ENCODE measurements around the gene PGM2.

Gene PGM2

DNA sequence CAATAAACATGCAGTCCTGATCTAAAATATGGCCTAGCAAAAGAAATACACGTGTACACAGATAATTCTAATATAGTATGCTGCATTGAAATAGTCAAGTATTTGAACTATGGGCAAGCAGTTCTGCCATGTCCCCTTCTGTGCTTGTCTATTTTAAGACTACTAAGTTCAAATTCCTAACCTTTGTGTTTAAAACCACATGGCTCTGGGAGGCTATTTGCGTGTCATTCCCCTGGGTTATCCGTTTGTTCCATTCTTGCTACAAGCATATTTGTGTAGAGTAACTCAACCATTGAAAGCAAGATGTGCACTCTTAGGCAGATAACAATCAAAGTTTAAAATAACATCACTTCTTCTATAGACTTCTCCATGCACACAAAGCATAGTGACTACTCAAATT lies 39.0 kb downstream of the PGM2 start:
- peak; percentile 54 for DNase-seq (ENCODE audit: low read depth, low spot score)
- in situ Hi-C loops (cut with HindIII; ENCODE audit: low sequenced_read_pairs): no loop called here
- TF ChIP-seq, protein P1, sequence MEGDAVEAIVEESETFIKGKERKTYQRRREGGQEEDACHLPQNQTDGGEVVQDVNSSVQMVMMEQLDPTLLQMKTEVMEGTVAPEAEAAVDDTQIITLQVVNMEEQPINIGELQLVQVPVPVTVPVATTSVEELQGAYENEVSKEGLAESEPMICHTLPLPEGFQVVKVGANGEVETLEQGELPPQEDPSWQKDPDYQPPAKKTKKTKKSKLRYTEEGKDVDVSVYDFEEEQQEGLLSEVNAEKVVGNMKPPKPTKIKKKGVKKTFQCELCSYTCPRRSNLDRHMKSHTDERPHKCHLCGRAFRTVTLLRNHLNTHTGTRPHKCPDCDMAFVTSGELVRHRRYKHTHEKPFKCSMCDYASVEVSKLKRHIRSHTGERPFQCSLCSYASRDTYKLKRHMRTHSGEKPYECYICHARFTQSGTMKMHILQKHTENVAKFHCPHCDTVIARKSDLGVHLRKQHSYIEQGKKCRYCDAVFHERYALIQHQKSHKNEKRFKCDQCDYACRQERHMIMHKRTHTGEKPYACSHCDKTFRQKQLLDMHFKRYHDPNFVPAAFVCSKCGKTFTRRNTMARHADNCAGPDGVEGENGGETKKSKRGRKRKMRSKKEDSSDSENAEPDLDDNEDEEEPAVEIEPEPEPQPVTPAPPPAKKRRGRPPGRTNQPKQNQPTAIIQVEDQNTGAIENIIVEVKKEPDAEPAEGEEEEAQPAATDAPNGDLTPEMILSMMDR (IDR thresholded peaks at IDR 0.05; ENCODE audit: low read depth, low read length): no peak
- H3K4me3 ChIP-seq (ENCODE audit: low read depth, low read length): no peak overlapping the region

DNA sequence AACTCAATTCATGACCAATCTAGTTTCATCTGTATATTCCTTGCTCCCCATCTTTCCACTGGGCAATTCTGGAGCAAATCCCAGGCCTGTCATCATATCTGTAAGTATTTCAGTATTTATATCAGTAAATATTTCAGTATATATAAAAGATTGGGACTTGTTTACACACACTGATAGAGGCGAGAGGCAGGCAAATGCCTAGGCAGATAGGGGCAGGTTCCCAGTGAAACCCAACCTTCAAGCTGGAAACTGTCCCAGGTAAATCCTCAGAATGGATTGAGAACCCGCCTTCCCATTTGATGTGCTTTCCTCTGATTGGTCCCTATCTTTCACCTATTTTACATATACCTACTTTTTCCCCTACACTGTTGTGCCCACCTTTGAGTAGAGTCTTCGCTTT lies 40.6 kb downstream of the PGM2 start:
- DNase-seq (ENCODE audit: low read depth, low spot score): no peak
- TF ChIP-seq, protein P1 (IDR thresholded peaks at IDR 0.05; ENCODE audit: low read depth, low read length): no peak
- H3K4me3 ChIP-seq (ENCODE audit: low read depth, low read length): no peak overlapping the region
- in situ Hi-C loops (cut with HindIII; ENCODE audit: low sequenced_read_pairs): no loop called here

DNA sequence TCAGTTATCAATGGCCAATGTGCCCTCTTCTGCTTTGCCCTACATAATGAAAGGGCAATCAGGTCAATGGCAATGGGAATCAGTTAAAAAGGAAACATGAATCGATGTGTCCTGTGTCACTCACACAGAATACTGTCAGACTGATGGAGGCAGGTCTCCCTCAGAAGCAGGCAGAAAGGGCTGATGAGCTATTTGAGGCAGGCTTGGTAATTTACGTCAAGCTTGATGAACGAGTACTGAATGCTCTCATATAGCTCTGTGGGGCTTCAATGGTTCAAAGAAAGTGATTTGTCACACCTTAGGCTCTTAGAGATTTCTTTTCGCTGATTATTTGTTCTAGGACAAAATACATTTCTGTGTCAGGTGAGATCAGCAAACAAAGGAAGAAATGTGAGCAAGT lies 41.8 kb downstream of the PGM2 start:
- in situ Hi-C loops (cut with HindIII; ENCODE audit: low sequenced_read_pairs): no loop called here
- DNase-seq (ENCODE audit: low read depth, low spot score): no peak
- no peak overlapping the region for H3K4me3 ChIP-seq (ENCODE audit: low read depth, low read length)
- TF ChIP-seq, protein P1 (IDR thresholded peaks at IDR 0.05; ENCODE audit: low read depth, low read length): no peak

DNA sequence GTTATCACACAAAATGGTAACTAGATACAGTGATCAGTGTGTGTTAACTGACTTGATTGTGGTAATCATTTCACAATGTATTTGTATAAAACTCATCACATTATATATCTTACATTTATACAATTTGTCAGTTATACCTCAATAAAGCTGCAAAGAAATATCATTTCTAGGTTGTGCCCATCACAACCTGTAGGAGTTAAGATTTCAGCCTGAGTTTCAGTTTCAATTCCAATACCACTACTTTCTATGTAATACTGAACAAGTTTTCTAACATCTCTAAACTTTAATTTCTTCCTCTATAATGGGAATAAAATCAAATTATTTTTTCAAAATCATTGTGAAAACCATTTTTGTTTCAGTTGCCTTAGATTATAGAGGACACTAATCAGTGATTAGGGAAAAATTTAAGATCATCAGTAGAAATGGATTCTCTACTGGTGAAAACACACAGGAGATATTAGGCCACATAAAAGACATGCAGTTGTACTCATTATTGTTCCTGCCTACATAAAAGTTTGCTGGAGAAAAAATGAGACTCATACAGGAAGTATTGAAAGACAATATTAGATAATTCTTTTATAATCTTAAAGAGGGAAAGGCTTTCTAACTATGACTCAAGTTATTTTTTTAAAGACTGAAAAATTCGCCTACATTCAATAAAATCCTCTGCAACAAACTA lies 46.0 kb downstream of the PGM2 start:
- no peak overlapping the region for H3K4me3 ChIP-seq (ENCODE audit: low read depth, low read length)
- no peak for DNase-seq (ENCODE audit: low read depth, low spot score)

DNA sequence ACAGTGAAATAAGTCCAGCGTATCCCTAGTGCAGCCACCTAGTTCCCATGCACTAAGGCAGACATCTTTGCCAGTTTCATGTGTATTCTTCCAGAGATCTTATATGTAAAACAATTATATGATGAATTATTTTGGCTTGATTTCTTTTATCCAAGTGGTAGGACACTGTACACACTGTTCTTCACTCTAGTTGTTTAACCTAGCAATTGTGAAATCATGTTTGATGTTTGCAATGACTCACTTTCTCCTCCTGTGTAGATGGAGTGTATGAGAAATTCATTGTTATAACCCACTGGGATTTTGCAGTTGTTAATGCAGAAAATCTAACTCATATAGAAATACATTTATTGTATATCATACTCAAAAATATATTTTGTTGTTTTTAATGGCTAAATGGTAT lies 46.9 kb downstream of the PGM2 start:
- TF ChIP-seq, protein P1 (IDR thresholded peaks at IDR 0.05; ENCODE audit: low read depth, low read length): no peak
- peak; percentile 73 for DNase-seq (ENCODE audit: low read depth, low spot score)
- no peak overlapping the region for H3K4me3 ChIP-seq (ENCODE audit: low read depth, low read length)
- in situ Hi-C loops (cut with HindIII; ENCODE audit: low sequenced_read_pairs): no loop called here

More for the DNA sequence above, 46.0 kb downstream of the PGM2 start:
- in situ Hi-C loops (cut with HindIII; ENCODE audit: low sequenced_read_pairs): no loop called here
- TF ChIP-seq, protein P1 (IDR thresholded peaks at IDR 0.05; ENCODE audit: low read depth, low read length): no peak

DNA sequence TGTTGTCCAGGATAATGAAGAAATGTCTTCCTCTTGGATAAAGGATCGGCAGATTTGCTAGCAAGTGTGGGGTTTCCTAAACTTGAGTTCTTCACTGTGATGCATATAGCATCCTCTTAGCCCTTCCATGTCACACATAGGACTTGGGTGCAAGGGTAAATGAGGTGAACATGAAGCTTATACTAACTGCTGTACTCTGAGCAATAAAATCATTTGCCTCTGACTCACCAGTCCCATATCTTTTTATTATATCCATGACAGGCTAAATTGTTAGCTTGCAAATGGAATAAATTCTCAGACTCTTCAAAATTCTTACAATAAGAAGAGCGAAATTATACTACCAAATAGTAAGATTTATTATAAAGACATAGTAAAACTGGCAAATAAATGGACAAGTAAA lies 49.7 kb downstream of the PGM2 start:
- DNase-seq (ENCODE audit: low read depth, low spot score): no peak
- TF ChIP-seq, protein P1 (IDR thresholded peaks at IDR 0.05; ENCODE audit: low read depth, low read length): no peak
- in situ Hi-C loops (cut with HindIII; ENCODE audit: low sequenced_read_pairs): no loop called here

More for the DNA sequence above, 49.7 kb downstream of the PGM2 start:
- no peak overlapping the region for H3K4me3 ChIP-seq (ENCODE audit: low read depth, low read length)

Data from astrocyte of the spinal cord (primary cell).